HG02973 (cell line): ENCODE results near the gene RAB43.
"Not testable (repeated sequence)": the region's sequence is repeated elsewhere in the genome, so short reads cannot be mapped to it uniquely, and the experiment has no call there.

Experiments used
- ATAC-seq: cut with Tn5 transposase; IDR thresholded peaks from one replicate; pipeline ENCODE4 v1.9.1; 2021; ENCODE audit warnings: moderate library complexity; ENCODE audit not compliant: unreplicated experiment

RAB43 gene

DNA sequence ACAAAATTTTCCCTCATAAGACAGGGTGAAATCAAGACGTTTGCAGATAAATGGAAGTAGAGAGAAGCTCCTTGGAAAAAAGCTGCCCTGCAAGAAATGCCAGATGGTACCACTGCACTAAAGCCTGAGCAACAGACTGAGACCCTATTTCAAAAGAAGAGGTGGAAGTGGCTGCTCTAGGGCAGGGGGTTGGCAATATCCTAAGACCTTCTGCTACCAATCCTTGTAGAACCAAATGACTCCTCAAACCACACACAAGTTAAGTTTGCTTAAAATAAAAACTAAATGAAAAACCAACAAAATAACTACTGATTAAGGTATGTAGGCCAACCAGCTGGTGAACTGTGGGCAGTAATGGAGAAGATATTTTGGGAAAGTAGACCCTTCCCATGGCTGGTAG lies 21.3 kb downstream of the RAB43 start:
- no peak for ATAC-seq

GRCh38 chr3:129095285-129095684 lies 26.3 kb downstream of the RAB43 start:
- no peak for ATAC-seq

DNA sequence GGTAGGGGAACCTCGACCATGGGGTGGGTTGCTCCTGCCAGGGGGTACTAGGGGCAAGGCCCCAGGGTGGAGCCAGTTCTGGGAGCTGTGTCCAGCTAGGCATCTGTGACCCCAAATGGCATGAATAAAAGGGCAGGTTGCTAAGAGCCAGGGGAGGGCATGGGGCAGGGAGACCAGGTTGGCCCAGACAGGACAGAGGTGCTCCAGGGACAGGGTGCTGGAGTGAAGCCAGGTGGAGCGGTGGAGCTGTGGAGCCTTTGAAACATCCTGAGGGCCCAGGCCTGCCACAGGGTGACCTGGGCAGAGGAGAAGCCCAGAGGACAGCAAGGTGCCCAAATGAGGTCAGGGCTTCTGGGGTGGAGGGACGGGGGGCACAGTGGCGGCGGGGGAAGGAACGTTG lies 33.3 kb downstream of the RAB43 start:
- ATAC-seq = not testable (repeated sequence)

GRCh38 chr3:129087904-129088303 lies 33.7 kb downstream of the RAB43 start:
- not testable (repeated sequence) for ATAC-seq

DNA sequence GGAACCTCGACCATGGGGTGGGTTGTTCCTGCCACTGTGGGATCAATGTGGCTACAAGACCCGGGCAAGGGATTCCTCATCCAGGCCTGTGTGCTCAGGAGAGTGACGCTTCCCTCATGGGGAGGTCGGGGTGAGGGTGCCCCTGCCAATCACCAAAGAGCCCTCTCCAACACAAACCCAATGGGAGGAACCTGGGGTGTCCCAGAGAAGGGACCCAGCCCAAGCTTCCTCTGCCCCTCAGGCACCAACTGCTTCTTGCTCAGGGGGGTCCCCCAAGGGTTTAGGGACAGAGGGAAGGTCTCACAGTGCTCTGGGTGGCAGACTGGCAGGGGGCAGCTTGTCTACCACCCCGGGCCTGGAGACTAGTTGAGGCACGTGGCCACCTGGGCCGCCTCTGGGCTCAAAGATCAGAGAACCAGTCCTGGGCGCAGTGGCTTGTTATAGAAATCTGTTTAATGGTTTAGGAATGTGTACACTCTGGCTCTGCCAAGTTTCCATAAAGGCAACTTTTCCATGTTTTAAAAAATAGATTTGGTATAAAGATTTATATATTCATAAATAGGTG lies 34.4 kb downstream of the RAB43 start:
- ATAC-seq = no peak

DNA sequence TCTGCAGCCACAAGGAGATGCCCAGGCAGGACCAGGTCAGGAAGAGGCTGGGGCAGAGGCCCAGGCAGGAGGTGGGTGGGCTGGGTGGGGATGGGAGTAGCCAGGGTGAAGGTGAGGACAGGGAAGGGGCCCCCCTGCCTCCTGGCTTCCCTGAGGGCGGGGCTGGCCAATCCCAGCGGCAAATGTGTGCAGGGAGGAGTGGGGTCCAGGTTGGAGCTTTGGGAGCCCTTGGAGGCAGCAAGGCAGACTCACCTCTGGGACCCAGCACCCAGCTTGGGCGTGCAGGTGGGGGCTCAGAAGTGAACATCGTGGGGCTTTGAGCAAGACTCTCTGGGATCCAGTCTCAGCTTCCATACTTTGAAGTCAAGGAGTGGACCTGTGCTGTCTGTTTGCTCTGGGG lies 35.8 kb downstream of the RAB43 start:
- no peak for ATAC-seq

- ATAC-seq = no peak
These were observed 36.4 kb downstream of the RAB43 start for GRCh38 chr3:129085165-129085715.

- no peak for ATAC-seq
These were observed 37.1 kb downstream of the RAB43 start for GRCh38 chr3:129084501-129084900.

DNA sequence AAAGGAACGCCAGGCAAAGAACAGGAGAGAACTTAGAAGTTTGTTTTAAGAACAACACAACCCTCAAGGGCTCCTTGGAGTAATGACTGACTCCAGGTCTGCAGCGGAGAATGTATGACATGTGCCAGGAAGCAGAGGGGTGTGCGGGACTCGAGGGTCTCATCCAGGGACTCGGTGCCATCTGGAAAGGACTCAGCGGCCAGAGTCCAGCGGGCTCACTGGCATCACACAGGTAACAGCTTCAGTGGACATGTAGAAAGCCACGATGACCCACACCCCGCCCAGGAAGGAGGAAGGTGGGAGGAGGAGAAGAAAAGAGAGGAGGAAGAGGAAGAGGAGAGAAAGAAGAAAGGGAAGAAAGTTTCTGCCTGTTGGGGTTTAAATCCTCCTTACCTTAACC lies 39.6 kb downstream of the RAB43 start:
- no peak for ATAC-seq

DNA sequence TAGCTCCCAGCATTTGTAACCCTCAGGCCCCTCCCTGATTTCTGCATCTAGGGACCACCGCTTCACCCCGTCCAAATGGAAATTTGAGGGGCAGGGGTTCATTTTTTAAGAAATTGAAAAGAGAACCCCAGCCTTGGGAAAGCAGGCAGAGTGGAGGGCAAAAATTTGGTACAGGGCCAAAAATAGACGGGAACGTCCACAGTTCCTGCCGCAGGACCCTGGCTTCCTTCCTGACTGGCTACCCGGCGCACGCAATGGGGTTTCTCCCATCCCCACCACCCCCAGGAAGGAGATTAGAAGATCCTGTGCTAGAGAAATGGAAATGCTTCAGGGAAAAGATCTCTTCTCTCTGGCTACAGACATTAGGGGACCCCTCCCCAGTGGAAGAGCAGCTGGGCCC lies 40.1 kb downstream of the RAB43 start:
- no peak for ATAC-seq

DNA sequence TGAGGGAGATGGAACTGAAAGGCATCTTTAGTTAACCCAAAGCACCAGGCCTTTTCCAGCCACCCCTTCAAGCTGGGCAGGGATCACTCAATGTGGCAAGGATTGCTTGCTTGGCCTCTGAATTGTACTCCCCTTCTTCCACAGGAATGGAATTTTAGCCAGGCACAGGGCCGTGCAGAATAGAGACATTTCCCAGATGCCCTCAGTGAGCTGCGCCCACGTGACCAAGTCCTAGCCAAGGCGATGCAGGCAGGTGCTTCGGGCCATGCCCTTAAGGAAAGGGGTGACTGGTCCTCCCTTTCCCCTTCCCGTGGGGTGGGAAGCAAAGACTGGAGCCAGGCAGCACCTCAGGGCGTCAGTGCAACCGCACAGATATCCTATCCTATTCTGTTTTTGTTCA lies 43.1 kb downstream of the RAB43 start:
- ATAC-seq = no peak

DNA sequence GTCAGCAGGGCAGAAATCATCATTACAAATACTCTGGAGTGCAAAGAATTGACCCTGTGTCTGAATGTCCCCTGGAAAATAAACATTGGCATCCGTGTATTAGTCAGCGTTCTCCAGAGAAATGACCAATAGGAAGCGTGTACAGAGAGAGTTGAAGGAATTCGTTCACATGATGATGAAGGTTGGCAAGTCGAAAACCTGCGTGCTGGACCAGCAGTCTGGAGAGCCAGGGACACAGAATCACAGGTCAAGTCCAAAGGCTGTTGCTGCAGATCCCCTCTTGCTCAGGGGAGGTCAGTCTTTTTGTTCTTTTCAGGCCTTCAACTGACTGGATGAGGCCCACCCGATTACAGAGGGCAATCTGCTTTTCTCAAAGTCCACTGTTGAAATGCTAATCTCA lies 44.4 kb downstream of the RAB43 start:
- ATAC-seq = no peak

- no peak for ATAC-seq
These were observed 51.3 kb downstream of the RAB43 start for GRCh38 chr3:129070086-129070885.

- ATAC-seq = not testable (repeated sequence)
These were observed 52.1 kb downstream of the RAB43 start for GRCh38 chr3:129069313-129070085.

DNA sequence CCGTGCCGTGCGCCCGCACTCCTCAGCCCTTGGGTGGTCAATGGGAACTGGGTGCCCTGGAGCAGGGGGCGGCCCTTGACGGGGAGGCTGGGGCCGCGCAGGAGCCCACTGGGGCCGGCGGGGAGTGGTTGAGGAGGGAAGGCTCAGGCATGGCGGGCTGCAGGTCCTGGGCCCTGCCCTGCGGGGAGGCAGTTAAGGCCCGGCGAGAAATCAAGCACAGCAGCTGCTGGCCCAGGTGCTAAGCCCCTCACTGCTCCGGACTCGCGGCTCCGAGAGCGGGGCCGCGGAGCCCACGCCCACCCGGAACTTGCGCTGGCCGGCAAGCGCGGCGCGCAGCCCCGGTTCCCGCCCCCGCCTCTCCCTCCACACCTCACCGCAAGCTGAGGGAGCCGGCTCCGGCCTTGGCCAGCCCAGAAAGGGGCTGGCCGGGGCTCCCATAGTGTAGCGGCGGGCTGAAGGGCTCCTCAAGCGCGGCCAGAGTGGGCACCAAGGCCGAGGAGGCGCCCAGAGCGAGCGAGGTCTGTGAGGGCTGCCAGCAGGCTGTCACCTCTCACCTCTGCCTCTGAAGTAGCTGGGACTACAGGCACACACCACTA lies 53.2 kb downstream of the RAB43 start:
- ATAC-seq = no peak

DNA sequence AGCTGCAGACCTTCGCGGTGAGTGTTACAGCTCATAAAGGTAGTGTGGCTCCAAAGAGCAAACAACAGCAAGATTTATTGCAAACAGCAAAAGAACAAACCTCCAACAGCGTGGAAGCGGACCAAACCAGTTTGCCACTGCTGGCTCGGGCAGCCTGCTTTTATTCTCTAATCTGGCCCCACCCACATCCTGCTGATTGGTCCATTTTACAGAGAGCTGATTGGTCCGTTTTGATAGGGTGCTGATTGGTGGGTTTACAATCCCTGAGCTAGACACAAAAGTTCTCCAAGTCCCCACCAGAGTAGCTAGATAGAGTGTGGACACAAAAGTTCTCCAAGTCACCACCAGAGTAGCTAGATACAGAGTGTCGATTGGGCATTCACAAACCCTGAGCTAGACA lies 53.9 kb downstream of the RAB43 start:
- not testable (repeated sequence) for ATAC-seq

GRCh38 chr3:129065720-129066073 lies 55.9 kb downstream of the RAB43 start:
- ATAC-seq = no peak

DNA sequence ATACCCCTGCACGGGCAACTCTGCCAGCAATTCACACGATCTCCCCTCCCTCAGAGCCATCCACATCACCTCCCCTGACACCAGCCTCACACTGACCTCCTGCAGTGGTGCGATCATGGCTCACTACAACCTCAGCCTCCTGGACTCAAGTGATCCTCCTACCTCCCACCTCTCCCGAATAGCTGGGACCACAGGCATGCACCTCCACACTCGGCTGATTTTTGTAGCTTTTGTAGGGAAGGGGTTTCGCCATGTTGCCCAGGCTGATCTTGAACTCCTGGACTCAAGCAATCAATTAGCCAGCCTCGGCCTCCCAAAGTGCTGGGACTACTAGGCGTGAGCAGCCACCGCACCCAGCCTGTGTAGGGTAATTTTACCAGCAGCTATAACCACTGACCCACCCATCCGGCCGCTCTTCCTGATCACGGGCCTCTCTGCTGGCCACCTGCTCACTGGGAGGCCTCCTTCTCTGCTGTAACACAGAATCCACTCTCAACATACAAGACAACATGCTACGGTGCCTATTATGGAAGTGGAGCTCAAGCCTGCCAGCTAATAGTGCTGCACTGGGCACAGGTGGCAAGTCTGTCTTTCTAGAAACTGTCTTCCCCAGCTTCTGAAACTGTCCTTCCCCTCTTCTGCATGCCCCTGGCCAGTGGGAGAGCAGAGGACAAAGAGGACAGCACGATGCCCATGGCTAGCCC lies 56.4 kb downstream of the RAB43 start:
- no peak for ATAC-seq

DNA sequence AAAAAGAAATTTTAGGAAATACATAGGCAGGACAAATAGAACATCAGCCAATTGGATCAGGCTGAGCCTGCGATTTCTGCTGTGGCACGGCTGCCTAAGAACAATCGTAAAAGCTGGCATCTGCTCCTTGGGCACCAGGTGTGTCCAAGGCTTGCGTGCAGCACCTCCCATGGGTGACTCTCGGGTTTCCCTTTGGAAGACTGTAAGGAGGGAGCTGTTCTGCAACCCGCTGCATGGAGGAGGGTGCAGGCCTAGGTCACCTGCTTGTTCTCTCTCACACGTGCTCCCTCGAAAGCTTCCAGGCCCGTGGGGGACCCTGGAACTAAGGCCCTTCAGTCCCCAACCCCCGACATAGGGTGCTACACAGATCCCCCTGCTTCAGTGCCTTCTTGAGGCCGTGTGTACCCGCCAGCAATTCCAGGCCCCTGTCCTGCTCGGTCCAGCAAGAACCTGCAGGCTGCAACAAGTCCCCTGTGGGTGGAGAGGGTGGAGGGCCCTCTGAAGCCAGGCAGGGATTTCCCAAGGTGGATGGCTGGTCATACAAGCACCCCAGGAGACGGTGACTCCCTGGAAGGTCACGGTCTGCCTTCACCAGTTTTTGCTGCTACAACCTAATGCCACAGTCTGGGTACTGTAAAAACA lies 57.6 kb downstream of the RAB43 start:
- ATAC-seq = no peak

DNA sequence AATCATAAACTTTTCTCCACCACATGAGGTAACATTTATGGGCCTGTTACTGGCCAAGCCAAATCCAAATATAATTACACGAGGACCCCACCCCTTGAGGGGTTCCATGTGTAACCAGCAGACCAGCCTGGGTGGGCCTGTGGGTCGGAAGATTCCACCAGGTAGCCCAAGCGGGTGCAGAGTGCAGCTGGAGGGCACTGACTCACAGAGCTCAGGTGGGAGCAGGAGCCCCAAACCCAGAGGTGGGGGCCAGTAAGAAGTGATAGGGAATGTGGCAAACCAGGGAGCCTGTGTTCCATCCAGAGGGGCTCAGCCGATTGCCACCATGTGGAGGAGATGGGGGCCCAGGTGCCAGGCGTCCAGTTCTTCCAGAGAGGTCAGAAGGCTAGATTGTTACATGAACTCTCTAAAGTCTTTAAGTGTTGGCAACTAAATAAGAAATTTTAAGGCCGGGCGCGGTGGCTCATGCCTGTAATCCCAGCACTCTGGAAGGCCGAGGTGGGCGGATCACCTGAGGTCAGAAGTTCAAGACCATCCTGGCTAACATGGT lies 58.4 kb downstream of the RAB43 start:
- ATAC-seq = no peak
